ENCODE data around the gene ZCCHC24. TPM values are rescaled to one million over a fixed set of nuclear protein-coding genes. Genes with fewer than 3 reads are reported as not detected.

The ZCCHC24 gene
- total and polyA plus RNA-seq, 2 of the 8 experiments (the other 6 are each of a cell fraction or from before 2014, with no cell fraction given), result 3.9 to 6.9 TPM

GRCh38 chr10:79482741-79483140 is 37.3 kb upstream of the ZCCHC24 start:
- Histone ChIP-seq H3K4ac (replicated peaks; ENCODE audit: insufficient read length, low read depth, low read length) (no peak overlapping the region), H2BK15ac (ENCODE audit: low read length) (no peak overlapping the region), H2AFZ (ENCODE audit: low read length) (no peak overlapping the region), H3K9ac (replicated peaks in 1 of 4; ENCODE audit: extremely low read depth in 1 of 4, low read depth in 3 of 4, low read length in 3 of 4) (no peak overlapping the region), H2BK5ac (ENCODE audit: low read depth, low read length) (no peak overlapping the region), H2BK120ac (replicated peaks; ENCODE audit: low read depth, low read length) (no peak overlapping the region), H4K20me1 (replicated peaks in 1 of 2; ENCODE audit: control insufficient read depth in 1 of 2, insufficient read depth in 2 of 2, low read length in 2 of 2) (no peaks in the 10 kb centered on the region), H4K8ac (ENCODE audit: extremely low read depth, insufficient read depth, low read length) (no peak overlapping the region), H3K56ac (replicated peaks; ENCODE audit: insufficient read length, low read depth, low read length) (no peak overlapping the region), H3K23me2 (ENCODE audit: low read depth, low read length) (no peaks in the 10 kb centered on the region; the same call in 1 of the 2 replicates), H4K91ac (replicated peaks; ENCODE audit: insufficient read length, low read length) (no peak overlapping the region), H3K23ac (ENCODE audit: insufficient read length) (no peak overlapping the region), H3K18ac (ENCODE audit: extremely low read depth, low read length) (no peak overlapping the region), H3K4me2 (ENCODE audit: insufficient read depth in 1 of 2, low read depth in 2 of 2, low read length in 2 of 2) (no peak overlapping the region), H2BK20ac (ENCODE audit: low read length) (no peak overlapping the region), H3K36me3 (ENCODE audit: control insufficient read depth in 2 of 4, insufficient read depth in 4 of 4, low read length in 3 of 4) (no peaks in the 10 kb centered on the region), H3K27me3 (replicated peaks in 1 of 4; ENCODE audit: control insufficient read depth in 3 of 4, extremely low read depth in 1 of 4, insufficient read depth in 3 of 4, low read length in 3 of 4) (peaks cover 0 to 6% (median 0%) of the 10 kb centered on the region in 4 experiments; a peak in 2 of 7 replicates), H2AK5ac (ENCODE audit: low read depth, low read length) (no peak overlapping the region), H3K79me2 (ENCODE audit: control insufficient read depth in 1 of 2, insufficient read depth in 2 of 2, low read length in 2 of 2) (no peaks in the 10 kb centered on the region), H3K14ac (ENCODE audit: insufficient read length) (no peak overlapping the region), H3K9me3 (ENCODE audit: insufficient read depth in 2 of 2, low read depth in 1 of 2, low read length in 1 of 2) (no peaks in the 10 kb centered on the region; a peak in 1 of 4 replicates), H3K4me3 (ENCODE audit: extremely low read depth in 1 of 4, insufficient read depth in 2 of 4, low read depth in 3 of 4, low read length in 4 of 4) (no peak overlapping the region), H3K27ac (ENCODE audit: low read depth, low read length) (no peak overlapping the region), H3K79me1 (ENCODE audit: low read depth, low read length) (no peaks in the 10 kb centered on the region), H3K4me1 (replicated peaks in 1 of 4; ENCODE audit: control insufficient read depth in 3 of 4, insufficient read depth in 4 of 4, low read length in 3 of 4) (no peaks in the 10 kb centered on the region), H2BK12ac (ENCODE audit: low read depth, low read length) (no peak overlapping the region), H4K5ac (ENCODE audit: insufficient read length, low read depth, low read length) (no peak overlapping the region)
- ChIA-PET CTCF (ENCODE audit: partially characterized antibody) (interaction anchor here (0.6 to 2.2 kb wide), 6 partner anchors 11 to 109 kb away, joined by 3 to 12 read pairs (median 4); no protein-coding TSS in a partner anchor), POLR2A (ENCODE audit: partially characterized antibody) (interaction anchor here (0.6 kb wide), 1 partner anchor 79 kb away, joined by 3 read pairs; no protein-coding TSS in a partner anchor)
- TF ChIP-seq MAFK (IDR thresholded peaks at IDR 0.05; ENCODE audit: low read depth, low read length) (no peak), SP4 (IDR thresholded peaks at IDR 0.05; ENCODE audit: low read length) (no peak)
- FAIRE-seq (no peak), DNase-seq (ENCODE audit: low read depth in 1 of 2, low spot score in 2 of 2) (no peak)
- WGBS, 2 experiments (ENCODE audit: extremely low coverage in 1 of 2, insufficient coverage in 1 of 2, insufficient read length in 1 of 2, insufficient replicate concordance in 2 of 2, low coverage in 1 of 2, low lambda C conversion rate in 2 of 2, missing lambda C conversion rate in 1 of 2), result 81% methylated on average over 4 of the region's 4 CpGs; no CpG with 5 or more reads in 1 of the 2 experiments
